ENCODE data around the gene HOXA7.

GRCh38 chr7:27148031-27148755 lies 8.3 kb downstream of the HOXA7 start:
- TF ChIP-seq POLR2AphosphoS5 (IDR thresholded peaks at IDR 0.05; ENCODE audit: low read depth, low read length) (no peak), REST (IDR thresholded peaks at IDR 0.05; ENCODE audit: insufficient read depth in 1 of 2, low read depth in 2 of 2, low read length in 2 of 2) (no peak)
